ENCODE data around the gene OR4S1.
A peak's percentile ranks its signal among the peaks of the same experiment; 100 is the strongest.
"Not testable (repeated sequence)": the region's sequence is repeated elsewhere in the genome, so short reads cannot be mapped to it uniquely, and the experiment has no call there.

The OR4S1 gene

GRCh38 chr11:48305923-48306322 is at the start of gene OR4S1:
TSS of gene OR4S1 (plus strand) at chr11:48306223. CDS start at chr11:48306223, 0 bp downstream.
- in situ Hi-C loops (cut with MboI; ENCODE audit: low pct_unique_long_range_greater_than_20kb, low sequenced_read_pairs): no loop called here
- no peak for DNase-seq

GRCh38 chr11:48261600-48261999 is 44.4 kb upstream of the OR4S1 start:
- DNase-seq: no peak
- in situ Hi-C loops (cut with MboI; ENCODE audit: low pct_unique_long_range_greater_than_20kb, low sequenced_read_pairs): no loop called here

GRCh38 chr11:48263423-48263911 is 42.6 kb upstream of the OR4S1 start, which contains the start of gene OR4X1:
TSS of gene OR4X1 (plus strand) at chr11:48263861. CDS start at chr11:48263861, 0 bp downstream.
- no peak for DNase-seq
- in situ Hi-C loops (cut with MboI; ENCODE audit: low pct_unique_long_range_greater_than_20kb, low sequenced_read_pairs): no loop called here

GRCh38 chr11:48270621-48271020 is 35.4 kb upstream of the OR4S1 start:
- no peak for DNase-seq
- in situ Hi-C loops (cut with MboI; ENCODE audit: low pct_unique_long_range_greater_than_20kb, low sequenced_read_pairs): no loop called here

- DNase-seq: no peak
- in situ Hi-C loops (cut with MboI; ENCODE audit: low pct_unique_long_range_greater_than_20kb, low sequenced_read_pairs): no loop called here
Observed at GRCh38 chr11:48272606-48273005, 33.4 kb upstream of the OR4S1 start.

GRCh38 chr11:48307760-48308386 is 1.9 kb downstream of the OR4S1 start:
- peak; percentile 74 for DNase-seq
- in situ Hi-C loops (cut with MboI; ENCODE audit: low pct_unique_long_range_greater_than_20kb, low sequenced_read_pairs): no loop called here

GRCh38 chr11:48313590-48313989 is 7.6 kb downstream of the OR4S1 start:
- DNase-seq; in situ Hi-C loops (cut with MboI; ENCODE audit: low pct_unique_long_range_greater_than_20kb, low sequenced_read_pairs): not testable (repeated sequence)

GRCh38 chr11:48319813-48320212 is 13.8 kb downstream of the OR4S1 start:
- in situ Hi-C loops (cut with MboI; ENCODE audit: low pct_unique_long_range_greater_than_20kb, low sequenced_read_pairs); DNase-seq: not testable (repeated sequence)

GRCh38 chr11:48324620-48325019 is 18.6 kb downstream of the OR4S1 start, which contains the start of gene OR4C3:
TSS of gene OR4C3 (plus strand) at chr11:48324920. CDS start at chr11:48325022, 102 bp downstream.
- in situ Hi-C loops (cut with MboI; ENCODE audit: low pct_unique_long_range_greater_than_20kb, low sequenced_read_pairs): not testable (repeated sequence)

GRCh38 chr11:48341466-48341865 is 35.4 kb downstream of the OR4S1 start:
- in situ Hi-C loops (cut with MboI; ENCODE audit: low pct_unique_long_range_greater_than_20kb, low sequenced_read_pairs): no loop called here
- DNase-seq: no peak

More at GRCh38 chr11:48324620-48325019, 18.6 kb downstream of the OR4S1 start, which contains the start of gene OR4C3:
- not testable (repeated sequence) for DNase-seq

- DNase-seq; in situ Hi-C loops (cut with MboI; ENCODE audit: low pct_unique_long_range_greater_than_20kb, low sequenced_read_pairs): not testable (repeated sequence)
Observed at GRCh38 chr11:48342505-48342904, 36.5 kb downstream of the OR4S1 start.

- DNase-seq; in situ Hi-C loops (cut with MboI; ENCODE audit: low pct_unique_long_range_greater_than_20kb, low sequenced_read_pairs): not testable (repeated sequence)
Observed at GRCh38 chr11:48346286-48346685, 40.3 kb downstream of the OR4S1 start.

GRCh38 chr11:48354013-48354412 is 48.0 kb downstream of the OR4S1 start:
- in situ Hi-C loops (cut with MboI; ENCODE audit: low pct_unique_long_range_greater_than_20kb, low sequenced_read_pairs): no loop called here
- no peak for DNase-seq

GRCh38 chr11:48354677-48355076 is 48.7 kb downstream of the OR4S1 start:
- DNase-seq: no peak
- in situ Hi-C loops (cut with MboI; ENCODE audit: low pct_unique_long_range_greater_than_20kb, low sequenced_read_pairs): no loop called here
